K562 (cell line): ENCODE measurements around the gene AADAC. TPM values are rescaled to one million over a fixed set of nuclear protein-coding genes. Genes with fewer than 3 reads are reported as not detected.

ENCODE experiments used
- ATAC-seq: fragments of 200-7000 bp; cut with Tn5 transposase; 3 replicates; pipeline ENCODE4 v1.9.1; 2020; ENCODE audit warnings: moderate library complexity
- BruUV-seq: library from RNA; stranded (reverse); fragments of 400-500 nt; replicated peaks from 2 replicates; lab custom pipeline; 2021; lab: Mats Ljungman, UMichigan
- CTCF ChIA-PET: fragments of 300-600 bp; formaldehyde crosslinking; extraction: SDS; loops from one replicate; lab custom pipeline; 2021; ENCODE audit warnings: low intra/inter-chr PET ratio; lab: Yijun Ruan, JAX
- POLR2A ChIA-PET: fragments of 300-600, 350-650 bp; sonication (Branson Sonifier 250); formaldehyde crosslinking; extraction: SDS; loops from one replicate; lab custom pipeline; 2021; ENCODE audit warnings: antibody characterized with exemption, inconsistent platforms; lab: Yijun Ruan, JAX
- DNase-seq, 4 experiments: peaks; one replicate each; pipeline versions ENCODE4 v3.0.0 to v3.0.0-alpha.2; 2011 to 2018; ENCODE audit warnings: low spot score in 3 of 4, mixed read lengths in 3 of 4; ENCODE audit errors: extremely low read depth in 1 of 4
- FAIRE-seq: peaks from 2 replicates; lab custom pipeline; 2011; peaks lifted over from hg19 to GRCh38; lab: Jason Lieb, UNC
- H2AFZ ChIP-seq: 2 replicates; pipeline ENCODE4 v1.6.0; 2011; ENCODE audit warnings: low read depth, low read length, control low read depth, inconsistent platforms
- H3K27ac ChIP-seq: fragments of 200-600 bp; 3 replicates; pipeline ENCODE4 v1.8.0; 2011; ENCODE audit warnings: low read depth, mild to moderate bottlenecking, control low read depth, inconsistent platforms, low read length, moderate library complexity, mixed read lengths; ENCODE audit errors: extremely low read depth
- H3K27me3 ChIP-seq, 2 experiments: fragments of 300-600 bp in 1 of 2; 2 replicates in 1 of 2; 3 replicates in 1 of 2; pipeline versions ENCODE4 v1.6.0 to v1.8.0; 2011; ENCODE audit warnings: inconsistent platforms in 2 of 2, low read length in 2 of 2, mild to moderate bottlenecking in 1 of 2, mixed read lengths in 1 of 2, moderate library complexity in 1 of 2; ENCODE audit not compliant: control insufficient read depth in 2 of 2, insufficient read depth in 2 of 2
- H3K36me3 ChIP-seq: fragments of 300-600 bp; 3 replicates; pipeline ENCODE4 v1.8.0; 2011; ENCODE audit warnings: mild to moderate bottlenecking, low read length, inconsistent platforms; ENCODE audit not compliant: control insufficient read depth, insufficient read depth
- H3K4me1 ChIP-seq, 2 experiments: fragments of 200-600 bp in 1 of 2; replicated peaks in 1 of 2; 2 replicates in 1 of 2; 3 replicates in 1 of 2; pipeline versions ENCODE4 v1.5.1 to v1.8.0; 2011; ENCODE audit warnings: inconsistent platforms in 2 of 2, low read length in 2 of 2, mild to moderate bottlenecking in 1 of 2, mixed read lengths in 1 of 2, moderate library complexity in 1 of 2; ENCODE audit not compliant: control insufficient read depth in 2 of 2, insufficient read depth in 2 of 2
- H3K4me2 ChIP-seq: 2 replicates; pipeline ENCODE4 v1.6.1; 2011; ENCODE audit warnings: low read length, control low read depth, inconsistent platforms, mixed read lengths; ENCODE audit not compliant: insufficient read depth
- H3K4me3 ChIP-seq: fragments of 200-600 bp; sonication (generic), shearing (Covaris generic); 2 replicates; pipeline ENCODE4 v1.5.1; 2016; ENCODE audit warnings: control low read depth, inconsistent platforms
- H3K79me2 ChIP-seq: fragments of 200-600 bp; 3 replicates; pipeline ENCODE4 v1.8.0; 2011; ENCODE audit warnings: low read length, inconsistent platforms; ENCODE audit not compliant: control insufficient read depth, insufficient read depth
- H3K9ac ChIP-seq, 2 experiments: 2 replicates each; pipeline versions ENCODE4 v1.6.0 to v1.6.1; 2011; ENCODE audit warnings: low read depth in 2 of 2, low read length in 2 of 2, control low read depth in 1 of 2, inconsistent platforms in 1 of 2, mild to moderate bottlenecking in 1 of 2, mixed read lengths in 1 of 2; ENCODE audit not compliant: insufficient read depth in 1 of 2
- H3K9me1 ChIP-seq: one replicate; pipeline ENCODE4 v1.6.0; 2011; ENCODE audit warnings: inconsistent platforms, mild to moderate bottlenecking, low read length, moderate library complexity; ENCODE audit not compliant: control insufficient read depth, insufficient read depth
- H3K9me3 ChIP-seq: replicated peaks from 2 replicates; pipeline ENCODE4 v1.5.1; 2011; ENCODE audit warnings: low read depth, low read length, inconsistent platforms; ENCODE audit not compliant: control insufficient read depth, insufficient read depth
- H4K20me1 ChIP-seq: replicated peaks from 2 replicates; pipeline ENCODE4 v1.6.1; 2011; ENCODE audit warnings: low read length, inconsistent platforms, mixed read lengths; ENCODE audit not compliant: control insufficient read depth, insufficient read depth
- FOXA1 ChIP-seq: fragments of 450-650 bp; IDR thresholded peaks from 2 replicates; pipeline ENCODE4 v1.6.1; 2016; ENCODE audit warnings: mild to moderate bottlenecking, borderline replicate concordance
- FOXJ2 ChIP-seq: fragments of 200-800 bp; sonication (Bioruptor generic); IDR thresholded peaks from 2 replicates; pipeline ENCODE4 v1.6.1; 2016; ENCODE audit warnings: missing genetic modification characterization, missing compliant biosample characterization
- FOXP1 ChIP-seq: sonication (generic); formaldehyde crosslinking; IDR thresholded peaks from 2 replicates; pipeline ENCODE4 v1.8.0; 2022; ENCODE audit warnings: mild to moderate bottlenecking, missing genetic modification reagents
- IRF2 ChIP-seq: sonication (generic); formaldehyde crosslinking; IDR thresholded peaks from 2 replicates; pipeline ENCODE4 v1.8.1; 2022; ENCODE audit warnings: mild to moderate bottlenecking, missing genetic modification reagents
- MEF2A ChIP-seq: IDR thresholded peaks from 2 replicates; pipeline ENCODE4 v1.6.1; 2011; ENCODE audit warnings: low read depth, mild to moderate bottlenecking, low read length, moderate library complexity; ENCODE audit not compliant: control insufficient read depth
- NBN ChIP-seq: fragments of 450-650 bp; IDR thresholded peaks from 2 replicates; pipeline ENCODE4 v1.6.1; 2016; ENCODE audit warnings: low read depth, mild to moderate bottlenecking
- RBM14 ChIP-seq: fragments of 200-400 bp; formaldehyde crosslinking; IDR thresholded peaks from 2 replicates; pipeline ENCODE4 v1.6.1; 2018; ENCODE audit warnings: low read depth, mild to moderate bottlenecking, low read length, moderate library complexity, borderline replicate concordance; ENCODE audit not compliant: insufficient read depth
- RCOR1 ChIP-seq, 2 experiments: IDR thresholded peaks; 2 replicates each; pipeline ENCODE4 v1.6.1; 2012; ENCODE audit warnings: low read depth in 2 of 2, low read length in 2 of 2, borderline replicate concordance in 1 of 2, improper control_type of control experiment in 1 of 2
- RFX1 ChIP-seq: fragments of 450-650 bp; IDR thresholded peaks from 2 replicates; pipeline ENCODE4 v1.6.1; 2016; ENCODE audit warnings: mild to moderate bottlenecking, moderate library complexity
- SAFB2 ChIP-seq: fragments of 200-400 bp; formaldehyde crosslinking; IDR thresholded peaks from 2 replicates; pipeline ENCODE4 v1.6.1; 2018; ENCODE audit warnings: borderline replicate concordance, low read length, low read depth, moderate library complexity; ENCODE audit not compliant: severe bottlenecking
- SIN3A ChIP-seq, 2 experiments: fragments of 150-350 bp in 1 of 2; IDR thresholded peaks; 2 replicates each; pipeline ENCODE4 v1.6.1; 2011 to 2016; ENCODE audit warnings: borderline replicate concordance in 2 of 2, low read depth in 2 of 2, low read length in 2 of 2, mild to moderate bottlenecking in 2 of 2, moderate library complexity in 2 of 2; ENCODE audit not compliant: control insufficient read depth in 1 of 2
- ZNF551 ChIP-seq: fragments of 250-450 bp; sonication (Bioruptor Pico); IDR thresholded peaks from 2 replicates; pipeline ENCODE4 v1.5.0; 2021; ENCODE audit warnings: mild to moderate bottlenecking, moderate library complexity
- ZNF668 ChIP-seq: fragments of 250-450 bp; sonication (Bioruptor Pico); IDR thresholded peaks from 2 replicates; pipeline ENCODE4 v1.8.0; 2022; ENCODE audit warnings: mild to moderate bottlenecking, inconsistent platforms
- ZNF740 ChIP-seq, 3 experiments: fragments of 200-800 bp in 1 of 3; sonication (Bioruptor generic) in 1 of 3; sonication (generic) in 1 of 3; formaldehyde crosslinking in 1 of 3; IDR thresholded peaks; 2 replicates each; pipeline versions ENCODE4 v1.6.1 to v1.8.0; 2016 to 2022; ENCODE audit warnings: mild to moderate bottlenecking in 2 of 3, missing compliant biosample characterization in 2 of 3, missing genetic modification characterization in 2 of 3, missing genetic modification reagents in 1 of 3
- WGBS: fragments of 100-300 bp; shearing (Covaris generic); methylation state at CpG from one replicate; pipeline ENCODE4 v1.1.6; 2016; ENCODE audit warnings: low coverage, mixed read lengths; ENCODE audit not compliant: insufficient coverage; ENCODE audit errors: missing lambda C conversion rate; 5-methylcytosine and 5-hydroxymethylcytosine counted together
- in situ Hi-C: fragments of 300-500 bp; cut with MboI; formaldehyde crosslinking; loops from 4 replicates; pipeline ENCODE4 v1.15.0; 2018; ENCODE audit warnings: inconsistent platforms, mixed read lengths
- intact Hi-C: fragments of 100-400 bp; cut with micrococcal nuclease; formaldehyde crosslinking; loops from 2 replicates; pipeline ENCODE4 v1.14.2; 2022
- polyA plus RNA-seq, 8 experiments: library from polyadenylated mRNA; depleted of rRNA in 4 of 8; stranded (reverse) in 5 of 8; unstranded in 3 of 8; fragments of >200 nt; fragmentation: Nextera tagmentation in 2 of 8; fragmentation: Illumina TruSeq in 1 of 8; extraction: Ambion mirVana in 2 of 8; extraction: Trizol in 1 of 8; gene quantifications; 2 replicates each; pipeline versions ENCODE4 v1.2.1 to v1.2.3, GENCODE V29; 2011 to 2014; ENCODE audit warnings: inconsistent platforms in 1 of 8, missing spikeins in 1 of 8
- total RNA-seq, 7 experiments: library from RNA; depleted of rRNA in 6 of 7; stranded (reverse); fragments of >200 nt in 6 of 7; fragmentation: Illumina TruSeq in 2 of 7; extraction: Trizol in 2 of 7; gene quantifications; 2 replicates each; pipeline versions ENCODE4 v1.2.1 to v1.2.3, GENCODE V29; 2011 to 2021; ENCODE audit warnings: low replicate concordance in 1 of 7
- TF ChIP-seq, protein P1 (sequence below): fragments of 250-450 bp; sonication (Bioruptor Pico); IDR thresholded peaks from 2 replicates; pipeline ENCODE4 v1.5.0; 2020; ENCODE audit warnings: mild to moderate bottlenecking, borderline replicate concordance
- TF ChIP-seq, protein P2 (sequence below): fragments of 450-650 bp; IDR thresholded peaks from 2 replicates; pipeline ENCODE4 v1.6.1; 2014; ENCODE audit warnings: low read depth, mild to moderate bottlenecking, moderate library complexity, borderline replicate concordance

AADAC gene
- total and polyA plus RNA-seq, 9 of the 15 experiments (the other 6 are each of a cell fraction or from before 2014, with no cell fraction given) = 0.47 TPM; not detected in 8

DNA sequence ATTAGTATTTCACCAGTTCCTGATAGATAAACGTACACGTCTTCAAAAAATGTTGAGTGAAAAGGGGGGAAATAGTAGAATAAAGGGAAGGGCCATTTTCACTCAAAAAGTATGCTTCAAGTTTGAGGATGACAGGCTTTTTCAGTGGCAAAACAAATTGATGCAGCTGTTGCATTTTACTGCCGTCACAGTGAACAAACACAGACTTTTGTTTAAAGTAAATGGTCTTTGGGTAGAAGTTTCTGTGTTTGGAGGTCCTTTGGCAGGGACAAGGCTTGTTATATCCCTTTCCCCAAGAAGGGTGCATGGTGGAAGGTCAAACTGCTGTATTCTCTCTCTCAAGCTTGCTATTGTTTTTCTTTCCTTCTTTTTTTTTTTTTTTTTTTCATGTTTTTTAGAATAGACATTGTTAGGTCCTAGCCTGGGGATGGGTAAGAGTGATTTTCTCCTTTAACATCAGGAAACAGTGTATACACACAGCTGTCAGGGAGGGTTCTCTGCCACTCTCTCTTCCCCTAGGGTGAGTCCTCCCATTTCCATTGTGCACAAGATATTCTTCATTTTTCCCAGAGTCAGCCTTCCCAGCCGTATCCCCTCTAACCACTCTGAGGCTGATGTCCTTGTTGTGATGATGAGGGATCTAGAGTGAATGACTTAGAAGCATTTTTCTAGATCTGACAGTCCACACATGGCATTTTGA lies 52.9 kb downstream of the AADAC start:
- in situ Hi-C loops (loop anchor here (10.0 kb wide), 1 partner anchor 1392 kb away; no protein-coding TSS in a partner anchor), intact Hi-C loops (no loop called here)
- ChIA-PET POLR2A (no interaction called here), CTCF (no interaction called here)
- Histone ChIP-seq H3K9me1 (no peaks in the 10 kb centered on the region), H3K4me1 (peaks cover 0 to 6% of the 10 kb centered on the region in 2 experiments; a peak in 2 of 5 replicates), H3K79me2 (no peaks in the 10 kb centered on the region), H3K36me3 (no peaks in the 10 kb centered on the region), H3K4me3 (no peak overlapping the region), H3K27me3 (no peaks in the 10 kb centered on the region), H3K9ac (no peak overlapping the region), H4K20me1 (no peaks in the 10 kb centered on the region), H3K27ac (no peak overlapping the region), H3K4me2 (no peak overlapping the region), H2AFZ (peak overlapping the region; percentile 28; the same call in 1 of the 2 replicates), H3K9me3 (no peaks in the 10 kb centered on the region)
- WGBS = 38% methylated on average over 4 of the region's 4 CpGs
- DNase-seq (no peak), FAIRE-seq (no peak), ATAC-seq (no peak)
- TF ChIP-seq MEF2A (no peak), FOXJ2 (tag) (no peak), RBM14 (no peak), IRF2 (no peak), RCOR1 (IDR thresholded peaks at IDR 0.05; ENCODE audit: borderline replicate concordance in 1 of 2, low read depth in 2 of 2, low read length in 2 of 2) (no peak), NBN (no peak), SIN3A (IDR thresholded peaks at IDR 0.05; ENCODE audit: borderline replicate concordance in 2 of 2, control insufficient read depth in 1 of 2, low read depth in 2 of 2, low read length in 2 of 2) (no peak), FOXA1 (no peak), ZNF551 (CRISPR knock-in tag) (no peak), FOXP1 (CRISPR knock-in tag) (no peak), SAFB2 (no peak), RFX1 (no peak), ZNF740 (CRISPR knock-in tag; IDR thresholded peaks at IDR 0.05) (no peak), ZNF740 (tag; IDR thresholded peaks at IDR 0.05) (no peak), ZNF668 (CRISPR knock-in tag) (no peak)
- TF ChIP-seq, protein P1, sequence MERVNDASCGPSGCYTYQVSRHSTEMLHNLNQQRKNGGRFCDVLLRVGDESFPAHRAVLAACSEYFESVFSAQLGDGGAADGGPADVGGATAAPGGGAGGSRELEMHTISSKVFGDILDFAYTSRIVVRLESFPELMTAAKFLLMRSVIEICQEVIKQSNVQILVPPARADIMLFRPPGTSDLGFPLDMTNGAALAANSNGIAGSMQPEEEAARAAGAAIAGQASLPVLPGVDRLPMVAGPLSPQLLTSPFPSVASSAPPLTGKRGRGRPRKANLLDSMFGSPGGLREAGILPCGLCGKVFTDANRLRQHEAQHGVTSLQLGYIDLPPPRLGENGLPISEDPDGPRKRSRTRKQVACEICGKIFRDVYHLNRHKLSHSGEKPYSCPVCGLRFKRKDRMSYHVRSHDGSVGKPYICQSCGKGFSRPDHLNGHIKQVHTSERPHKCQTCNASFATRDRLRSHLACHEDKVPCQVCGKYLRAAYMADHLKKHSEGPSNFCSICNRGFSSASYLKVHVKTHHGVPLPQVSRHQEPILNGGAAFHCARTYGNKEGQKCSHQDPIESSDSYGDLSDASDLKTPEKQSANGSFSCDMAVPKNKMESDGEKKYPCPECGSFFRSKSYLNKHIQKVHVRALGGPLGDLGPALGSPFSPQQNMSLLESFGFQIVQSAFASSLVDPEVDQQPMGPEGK (CRISPR knock-in tag) = no peak
- TF ChIP-seq, protein P2, sequence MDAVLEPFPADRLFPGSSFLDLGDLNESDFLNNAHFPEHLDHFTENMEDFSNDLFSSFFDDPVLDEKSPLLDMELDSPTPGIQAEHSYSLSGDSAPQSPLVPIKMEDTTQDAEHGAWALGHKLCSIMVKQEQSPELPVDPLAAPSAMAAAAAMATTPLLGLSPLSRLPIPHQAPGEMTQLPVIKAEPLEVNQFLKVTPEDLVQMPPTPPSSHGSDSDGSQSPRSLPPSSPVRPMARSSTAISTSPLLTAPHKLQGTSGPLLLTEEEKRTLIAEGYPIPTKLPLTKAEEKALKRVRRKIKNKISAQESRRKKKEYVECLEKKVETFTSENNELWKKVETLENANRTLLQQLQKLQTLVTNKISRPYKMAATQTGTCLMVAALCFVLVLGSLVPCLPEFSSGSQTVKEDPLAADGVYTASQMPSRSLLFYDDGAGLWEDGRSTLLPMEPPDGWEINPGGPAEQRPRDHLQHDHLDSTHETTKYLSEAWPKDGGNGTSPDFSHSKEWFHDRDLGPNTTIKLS = no peak
- no TSS peak for BruUV-seq
